KOPT-K1 (cell line): ENCODE data around the gene BHLHA15.

Source experiments
- H3K27ac ChIP-seq: fragments of 200-600 bp; sonication (generic); 2 replicates; pipeline ENCODE4 v1.5.1; 2016; ENCODE audit warnings: antibody characterized with exemption, mild to moderate bottlenecking, low read depth, low read length; ENCODE audit not compliant: poor library complexity, severe bottlenecking
- H3K36me3 ChIP-seq: fragments of 200-600 bp; sonication (generic); 2 replicates; pipeline ENCODE4 v1.5.1; 2017; ENCODE audit warnings: antibody characterized with exemption, mild to moderate bottlenecking, low read length, moderate library complexity; ENCODE audit not compliant: insufficient read depth
- H3K9me3 ChIP-seq: fragments of 200-600 bp; sonication (generic); 2 replicates; pipeline ENCODE4 v1.5.1; 2017; ENCODE audit warnings: antibody characterized with exemption, low read length, mild to moderate bottlenecking; ENCODE audit not compliant: insufficient read depth, poor library complexity, severe bottlenecking

The BHLHA15 gene

DNA sequence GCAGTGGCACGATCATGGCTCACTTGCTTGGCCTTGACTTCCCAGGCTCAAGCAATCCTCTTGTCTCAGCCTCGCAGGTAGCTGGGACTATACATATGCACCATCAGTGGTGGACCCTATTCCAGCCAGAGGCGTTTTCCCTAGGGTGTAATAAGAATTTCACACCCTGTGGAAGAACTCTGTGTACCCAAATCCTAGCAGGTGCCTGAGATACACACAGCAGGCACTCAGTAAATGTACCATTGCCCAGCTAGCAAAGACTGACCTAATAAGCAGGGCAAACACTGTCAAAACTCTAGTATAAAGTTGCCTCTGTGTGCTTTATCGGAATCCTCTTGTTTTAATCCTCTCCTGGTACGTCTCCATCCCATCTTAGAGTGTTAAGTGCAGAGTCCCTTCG is 33.7 kb upstream of the BHLHA15 start:
- Histone ChIP-seq H3K27ac (no peak overlapping the region), H3K9me3 (no peaks in the 10 kb centered on the region), H3K36me3 (peaks cover 49% of the 10 kb centered on the region)

DNA sequence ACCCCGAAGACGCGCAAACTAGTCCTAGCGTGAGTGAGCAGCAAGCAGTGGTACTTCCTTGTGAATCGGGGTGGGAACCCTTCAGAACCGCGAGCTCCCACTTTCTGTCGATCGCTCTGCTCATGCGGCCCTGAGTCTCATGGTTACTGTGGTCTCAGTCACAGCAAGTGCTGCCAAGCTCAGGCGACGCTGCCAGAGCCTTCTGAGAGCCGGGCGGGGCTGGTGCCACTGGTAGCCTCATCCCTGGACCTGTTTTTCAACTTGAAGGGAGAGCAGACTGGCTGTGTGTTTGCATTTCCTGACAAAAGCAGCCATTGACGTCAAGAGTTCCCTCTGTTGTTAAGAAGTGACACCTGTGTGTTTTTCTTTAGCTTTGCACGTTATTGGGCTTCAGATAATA is 32.9 kb upstream of the BHLHA15 start:
- Histone ChIP-seq H3K9me3 (no peaks in the 10 kb centered on the region), H3K36me3 (peaks cover 45% of the 10 kb centered on the region), H3K27ac (no peak overlapping the region)

DNA sequence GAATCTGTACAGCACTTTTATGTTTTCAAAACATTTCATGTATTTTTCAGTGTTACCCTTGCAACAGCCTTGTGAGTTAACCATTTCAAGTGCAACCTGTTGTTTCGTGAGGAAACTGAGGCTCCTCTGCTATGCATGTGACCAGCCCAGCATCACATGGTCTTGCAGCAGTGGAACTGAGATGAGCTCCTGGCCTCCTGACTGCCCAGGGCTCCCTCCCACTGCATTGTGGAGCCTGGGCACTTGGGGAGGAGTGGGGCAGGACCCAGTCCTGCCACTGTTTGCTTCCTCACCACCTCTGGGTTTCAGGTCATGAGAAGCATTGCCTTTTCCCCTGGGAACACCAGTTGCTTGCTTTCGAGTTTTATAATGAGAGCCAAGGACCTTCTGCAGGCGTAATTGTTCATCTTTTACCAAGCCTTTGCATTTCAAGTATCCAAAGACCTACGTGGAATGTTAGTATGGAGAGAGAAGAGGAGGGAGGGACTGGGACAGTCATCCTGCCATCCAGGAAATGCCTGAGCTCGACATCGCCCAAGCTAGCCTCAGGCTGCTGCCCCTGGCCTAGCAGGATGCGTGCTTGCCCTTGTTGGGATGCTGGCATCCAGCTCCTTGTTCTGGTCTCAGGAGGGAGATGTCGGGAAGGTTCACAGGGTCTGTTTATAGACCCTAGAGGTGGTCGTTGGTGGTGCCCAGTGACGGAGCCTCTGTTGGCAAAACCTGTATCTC is 32.3 kb upstream of the BHLHA15 start:
- H3K9me3 ChIP-seq, result no peaks in the 10 kb centered on the region
- H3K27ac ChIP-seq, result no peak overlapping the region
- peaks cover 45% of the 10 kb centered on the region for H3K36me3 ChIP-seq

DNA sequence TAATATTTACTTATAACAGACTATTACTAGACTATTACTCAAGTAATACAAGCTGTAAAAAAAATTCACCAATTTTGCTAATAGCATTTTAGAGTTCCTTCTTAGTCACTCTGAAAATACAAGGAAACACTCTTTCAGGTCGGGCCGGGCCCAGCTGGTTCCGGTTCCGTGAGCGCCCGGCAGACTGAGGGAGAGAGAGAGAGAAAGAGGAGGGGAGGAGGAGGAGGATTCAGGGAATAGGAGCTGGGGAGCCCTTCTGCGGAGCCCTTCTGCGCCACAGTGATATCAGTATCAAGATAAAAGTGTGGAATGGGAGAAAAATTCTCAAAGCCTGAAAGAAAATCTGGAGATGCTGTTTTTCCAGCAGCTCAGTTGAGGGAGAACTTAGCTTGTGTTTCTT is 30.5 kb upstream of the BHLHA15 start:
- Histone ChIP-seq H3K27ac (no peak overlapping the region), H3K36me3 (peaks cover 28% of the 10 kb centered on the region), H3K9me3 (no peaks in the 10 kb centered on the region)

DNA sequence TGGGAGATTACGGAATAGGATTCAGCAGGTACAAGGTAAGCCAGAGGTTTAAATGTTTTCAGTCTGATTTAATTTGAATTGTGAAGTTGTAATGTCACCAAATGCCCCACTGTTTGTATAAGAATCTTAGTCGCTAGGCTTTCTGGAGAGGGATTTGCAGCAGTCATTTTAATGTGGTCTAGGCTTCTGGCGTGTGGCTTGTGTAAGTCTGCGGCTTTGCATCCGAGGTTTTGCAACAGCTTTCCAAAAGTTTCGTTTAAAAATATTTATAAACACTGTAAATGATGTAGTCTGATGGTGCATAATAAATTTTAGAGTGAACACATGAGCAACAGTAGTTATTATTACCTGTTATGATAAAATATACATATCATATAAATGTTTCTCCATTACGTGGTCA is 26.1 kb upstream of the BHLHA15 start:
- Histone ChIP-seq H3K36me3 (peaks cover 12% of the 10 kb centered on the region), H3K9me3 (no peaks in the 10 kb centered on the region), H3K27ac (no peak overlapping the region)

DNA sequence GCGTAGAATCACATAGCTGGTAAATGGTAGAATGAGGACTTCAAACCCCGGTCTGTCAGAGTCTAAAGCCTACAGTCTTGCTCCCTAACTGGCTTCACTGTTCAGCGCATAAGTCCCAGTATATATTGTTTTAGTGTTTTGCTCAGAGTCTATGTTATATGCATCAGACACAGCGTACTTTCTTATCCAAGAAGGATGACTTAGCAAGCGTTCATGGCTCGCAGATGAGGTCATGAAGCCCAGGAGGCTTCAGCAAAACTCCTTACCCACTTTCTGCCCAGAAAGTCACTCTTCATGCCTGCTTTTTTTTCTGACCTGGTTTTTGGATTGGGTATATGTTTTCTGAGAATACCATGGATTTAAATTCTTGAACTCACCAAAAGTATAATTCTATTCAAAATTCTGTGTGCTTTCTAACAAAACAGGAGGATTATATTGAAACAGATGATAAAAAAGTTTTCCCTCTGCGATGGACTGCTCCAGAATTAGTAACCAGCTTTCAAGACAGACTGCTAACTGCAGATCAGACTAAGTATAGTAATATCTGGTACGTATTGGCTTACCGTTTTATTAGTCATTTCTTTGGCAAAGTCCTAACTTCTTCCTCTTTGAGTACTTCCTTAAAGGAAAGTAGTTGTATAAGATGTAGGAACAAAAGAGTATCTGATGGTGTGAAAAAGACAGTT is 24.6 kb upstream of the BHLHA15 start:
- Histone ChIP-seq H3K36me3 (peaks cover 18% of the 10 kb centered on the region), H3K9me3 (no peaks in the 10 kb centered on the region), H3K27ac (no peak overlapping the region)

DNA sequence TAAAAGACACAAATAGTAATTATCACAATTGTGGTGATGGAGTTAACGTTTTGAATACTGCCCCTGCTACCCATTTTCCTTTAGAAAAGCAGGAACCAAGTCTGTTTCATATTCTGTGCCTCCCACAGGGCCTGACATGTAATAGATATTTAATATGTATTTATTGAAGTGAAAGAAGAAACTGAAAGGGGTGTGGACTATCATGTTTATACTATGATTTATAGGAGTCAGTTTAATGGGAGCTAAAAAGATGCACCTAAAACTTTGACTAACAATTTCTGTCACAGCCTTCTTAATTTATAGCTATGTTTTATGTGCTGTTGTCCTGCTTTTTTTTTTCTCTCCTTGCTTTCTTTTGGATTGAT is 24.1 kb upstream of the BHLHA15 start:
- H3K9me3 ChIP-seq, result no peaks in the 10 kb centered on the region
- peaks cover 23% of the 10 kb centered on the region for H3K36me3 ChIP-seq
- H3K27ac ChIP-seq, result no peak overlapping the region

DNA sequence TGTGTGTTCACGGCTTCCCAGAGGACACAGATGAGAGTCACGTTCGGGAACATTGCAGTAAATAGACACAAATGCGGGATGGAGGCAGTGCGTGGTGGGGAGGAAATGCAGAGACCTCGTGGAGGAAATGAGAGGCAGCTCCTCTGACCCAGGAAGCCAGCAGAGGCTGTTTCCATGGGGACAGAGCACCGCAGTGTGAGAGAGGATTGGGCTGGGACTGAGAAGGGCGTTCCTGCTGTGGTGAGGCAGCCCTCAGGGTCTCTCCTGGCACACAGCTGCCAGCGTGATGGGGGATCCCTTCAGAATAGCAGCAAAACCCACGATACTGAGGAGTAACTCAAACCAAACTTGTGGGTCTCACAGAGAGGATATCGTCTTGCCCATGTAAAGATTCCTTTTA is 21.7 kb upstream of the BHLHA15 start:
- peaks cover 47% of the 10 kb centered on the region for H3K36me3 ChIP-seq
- H3K9me3 ChIP-seq, result no peaks in the 10 kb centered on the region
- no peak overlapping the region for H3K27ac ChIP-seq

DNA sequence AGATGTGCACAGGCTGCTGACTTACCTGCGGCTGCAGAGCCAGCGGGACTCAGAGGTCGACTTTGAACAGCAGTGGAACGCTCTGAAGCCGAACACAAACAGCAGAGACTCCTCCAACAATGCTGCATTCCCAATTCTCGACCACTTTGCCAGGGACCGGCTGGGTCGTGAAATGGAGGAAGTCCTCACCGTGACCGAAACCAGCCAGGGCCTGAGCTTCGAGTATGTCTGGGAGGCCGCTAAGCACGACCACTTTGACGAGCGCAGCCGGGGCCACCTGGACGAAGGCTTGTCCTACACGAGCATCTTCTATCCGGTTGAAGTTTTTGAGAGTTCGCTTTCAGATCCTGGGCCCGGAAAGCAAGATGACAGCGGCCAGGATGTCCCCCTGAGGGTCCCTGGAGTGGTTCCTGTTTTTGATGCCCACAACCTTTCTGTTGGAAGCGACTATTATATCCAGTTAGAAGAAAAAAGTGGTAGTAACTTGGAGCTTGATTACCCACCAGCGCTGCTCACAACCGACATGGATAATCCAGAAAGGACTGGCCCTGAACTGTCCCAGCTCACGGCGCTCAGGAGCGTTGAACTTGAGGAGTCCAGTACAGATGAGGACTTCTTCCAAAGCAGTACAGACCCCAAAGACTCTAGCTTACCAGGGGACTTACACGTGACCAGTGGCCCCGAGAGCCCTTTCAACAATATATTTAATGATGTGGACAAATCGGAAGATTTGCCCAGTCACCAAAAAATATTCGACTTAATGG is 19.4 kb upstream of the BHLHA15 start:
- no peaks in the 10 kb centered on the region for H3K9me3 ChIP-seq
- no peak overlapping the region for H3K27ac ChIP-seq
- peaks cover 62% of the 10 kb centered on the region for H3K36me3 ChIP-seq

DNA sequence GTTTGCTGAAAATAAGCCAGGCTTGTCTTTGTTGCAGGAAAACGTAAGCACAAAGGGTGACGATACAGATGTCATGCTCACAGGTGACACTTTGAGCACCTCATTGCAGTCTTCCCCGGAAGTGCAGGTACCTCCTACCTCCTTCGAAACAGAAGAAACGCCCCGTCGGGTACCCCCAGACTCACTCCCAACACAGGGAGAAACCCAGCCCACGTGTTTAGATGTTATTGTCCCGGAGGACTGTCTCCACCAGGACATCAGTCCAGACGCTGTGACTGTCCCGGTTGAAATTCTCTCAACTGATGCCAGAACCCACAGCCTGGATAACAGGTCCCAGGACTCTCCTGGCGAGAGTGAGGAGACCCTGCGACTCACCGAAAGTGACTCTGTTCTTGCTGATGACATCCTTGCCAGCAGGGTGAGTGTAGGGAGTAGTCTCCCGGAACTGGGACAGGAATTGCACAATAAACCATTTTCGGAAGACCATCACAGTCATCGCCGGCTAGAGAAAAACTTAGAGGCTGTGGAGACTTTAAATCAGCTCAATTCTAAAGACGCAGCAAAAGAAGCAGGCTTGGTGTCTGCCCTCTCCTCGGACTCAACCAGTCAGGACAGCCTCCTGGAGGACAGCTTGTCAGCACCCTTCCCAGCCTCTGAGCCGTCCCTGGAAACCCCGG is 18.3 kb upstream of the BHLHA15 start:
- Histone ChIP-seq H3K9me3 (no peaks in the 10 kb centered on the region), H3K27ac (no peak overlapping the region), H3K36me3 (peaks cover 57% of the 10 kb centered on the region)

DNA sequence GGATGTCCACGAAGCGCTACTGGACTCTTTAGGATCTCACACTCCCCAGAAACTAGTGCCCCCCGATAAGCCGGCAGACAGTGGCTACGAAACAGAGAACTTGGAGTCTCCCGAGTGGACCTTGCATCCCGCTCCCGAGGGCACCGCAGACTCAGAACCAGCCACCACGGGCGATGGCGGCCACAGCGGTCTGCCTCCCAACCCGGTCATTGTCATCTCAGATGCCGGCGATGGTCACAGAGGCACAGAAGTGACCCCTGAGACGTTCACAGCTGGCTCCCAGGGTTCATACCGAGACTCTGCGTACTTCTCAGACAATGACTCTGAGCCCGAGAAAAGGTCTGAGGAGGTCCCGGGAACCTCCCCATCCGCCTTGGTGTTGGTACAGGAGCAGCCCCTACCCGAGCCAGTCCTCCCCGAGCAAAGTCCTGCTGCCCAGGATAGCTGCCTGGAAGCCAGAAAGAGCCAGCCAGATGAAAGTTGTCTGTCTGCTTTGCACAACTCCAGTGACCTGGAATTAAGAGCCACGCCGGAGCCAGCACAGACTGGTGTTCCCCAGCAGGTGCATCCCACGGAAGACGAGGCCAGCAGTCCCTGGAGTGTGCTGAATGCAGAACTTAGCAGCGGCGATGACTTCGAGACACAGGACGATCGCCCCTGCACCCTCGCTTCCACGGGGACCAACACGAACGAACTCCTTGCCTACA is 17.6 kb upstream of the BHLHA15 start:
- H3K27ac ChIP-seq, result no peak overlapping the region
- H3K9me3 ChIP-seq, result no peaks in the 10 kb centered on the region
- H3K36me3 ChIP-seq, result peaks cover 57% of the 10 kb centered on the region

DNA sequence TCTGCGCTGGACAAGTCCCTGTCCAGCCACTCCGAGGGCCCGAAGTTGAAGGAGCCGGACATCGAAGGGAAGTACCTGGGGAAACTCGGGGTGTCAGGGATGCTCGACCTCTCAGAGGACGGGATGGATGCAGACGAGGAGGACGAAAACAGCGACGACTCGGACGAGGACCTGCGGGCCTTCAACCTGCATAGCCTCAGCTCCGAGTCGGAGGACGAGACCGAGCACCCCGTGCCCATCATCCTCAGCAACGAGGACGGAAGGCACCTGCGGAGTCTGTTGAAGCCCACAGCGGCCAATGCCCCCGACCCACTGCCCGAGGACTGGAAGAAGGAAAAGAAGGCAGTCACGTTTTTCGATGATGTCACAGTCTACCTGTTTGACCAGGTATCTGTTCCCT is 17.1 kb upstream of the BHLHA15 start:
- H3K9me3 ChIP-seq, result no peaks in the 10 kb centered on the region
- no peak overlapping the region for H3K27ac ChIP-seq

DNA sequence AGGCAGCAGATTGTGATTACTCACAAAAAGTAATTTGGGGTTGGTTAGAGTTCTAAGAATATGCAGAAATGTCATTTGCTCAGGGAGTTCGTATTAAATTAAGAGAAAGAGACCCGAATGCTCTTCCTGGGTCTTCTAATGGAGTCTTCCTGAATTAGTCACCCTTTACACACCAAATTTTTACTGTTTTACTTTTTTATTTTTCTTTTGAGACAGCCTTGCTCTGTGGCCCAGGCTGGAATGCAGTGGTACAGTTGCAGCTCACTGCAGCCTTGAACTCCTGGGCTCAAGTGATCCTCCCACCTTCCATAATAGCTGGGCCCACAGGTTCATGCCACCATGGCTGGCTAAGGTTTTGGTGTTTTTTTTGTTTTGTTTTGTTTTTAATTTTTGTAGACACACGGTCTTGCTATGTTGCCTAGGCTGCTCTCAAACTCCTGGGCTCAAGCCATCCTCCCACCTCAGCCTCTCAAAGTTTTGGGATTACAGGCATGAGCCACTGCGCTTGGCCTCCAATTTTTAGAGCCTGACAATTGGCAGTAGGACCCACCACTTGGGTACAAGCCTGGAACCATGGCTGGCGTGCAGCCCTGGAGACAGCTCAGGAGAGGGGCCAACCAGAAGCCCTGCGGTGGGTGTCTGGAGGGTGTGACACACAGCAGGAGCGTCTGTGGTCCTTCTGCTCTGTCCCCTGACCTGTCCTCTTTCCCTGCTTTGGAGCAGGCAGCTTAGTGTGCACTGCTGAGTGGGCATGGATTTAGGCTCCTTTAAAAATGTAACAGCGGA is 16.4 kb upstream of the BHLHA15 start:
- H3K9me3 ChIP-seq, result no peaks in the 10 kb centered on the region
- H3K36me3 ChIP-seq, result peaks cover 53% of the 10 kb centered on the region

More for the DNA sequence above, 17.1 kb upstream of the BHLHA15 start:
- peaks cover 54% of the 10 kb centered on the region for H3K36me3 ChIP-seq

More for the DNA sequence above, 16.4 kb upstream of the BHLHA15 start:
- H3K27ac ChIP-seq, result no peak overlapping the region
